Liver (tissue), 3 donors: ENCODE measurements around the gene FBN2.

ENCODE experiments used
- CTCF ChIP-seq: fragments of 150-350 bp; IDR thresholded peaks from 2 replicates; pipeline ENCODE4 v1.5.1; 2017; ENCODE audit warnings: improper control_type of control experiment, low read depth, low read length; ENCODE audit not compliant: missing input control
- JUND ChIP-seq, 2 donors: IDR thresholded peaks; 2 replicates each; pipeline ENCODE4 v1.6.1; 2016; ENCODE audit warnings: antibody characterized with exemption in 2 of 2
- MAX ChIP-seq: IDR thresholded peaks from 2 replicates; pipeline ENCODE4 v1.6.1; 2016; ENCODE audit warnings: antibody characterized with exemption
- donor health status: healthy.
- donor health status: healthy.

GRCh38 chr5:128477944-128478343, 60.1 kb downstream of the FBN2 start:
- TF ChIP-seq JUND (IDR thresholded peaks at IDR 0.05) (no peak), MAX (no peak), CTCF (no peak)
